ENCODE measurements around the gene CNIH2.

- TF ChIP-seq ZNF302 (tag by site-specific recombination; IDR thresholded peaks at IDR 0.05; ENCODE audit: low read depth): no peak
- no peak for TF ChIP-seq ZNF140 (tag by site-specific recombination; IDR thresholded peaks at IDR 0.05)
- TF ChIP-seq PATZ1 (tag by site-specific recombination; IDR thresholded peaks at IDR 0.05): peak; percentile 15; the same call in 1 of the 2 replicates
These were observed 11.8 kb downstream of the CNIH2 start for GRCh38 chr11:66289548-66290329.
